Measurements from ENCODE around the gene MPPED2.

The MPPED2 gene

GRCh38 chr11:30458541-30458940 is 127.6 kb downstream of the MPPED2 start:
- TF ChIP-seq, protein P1, sequence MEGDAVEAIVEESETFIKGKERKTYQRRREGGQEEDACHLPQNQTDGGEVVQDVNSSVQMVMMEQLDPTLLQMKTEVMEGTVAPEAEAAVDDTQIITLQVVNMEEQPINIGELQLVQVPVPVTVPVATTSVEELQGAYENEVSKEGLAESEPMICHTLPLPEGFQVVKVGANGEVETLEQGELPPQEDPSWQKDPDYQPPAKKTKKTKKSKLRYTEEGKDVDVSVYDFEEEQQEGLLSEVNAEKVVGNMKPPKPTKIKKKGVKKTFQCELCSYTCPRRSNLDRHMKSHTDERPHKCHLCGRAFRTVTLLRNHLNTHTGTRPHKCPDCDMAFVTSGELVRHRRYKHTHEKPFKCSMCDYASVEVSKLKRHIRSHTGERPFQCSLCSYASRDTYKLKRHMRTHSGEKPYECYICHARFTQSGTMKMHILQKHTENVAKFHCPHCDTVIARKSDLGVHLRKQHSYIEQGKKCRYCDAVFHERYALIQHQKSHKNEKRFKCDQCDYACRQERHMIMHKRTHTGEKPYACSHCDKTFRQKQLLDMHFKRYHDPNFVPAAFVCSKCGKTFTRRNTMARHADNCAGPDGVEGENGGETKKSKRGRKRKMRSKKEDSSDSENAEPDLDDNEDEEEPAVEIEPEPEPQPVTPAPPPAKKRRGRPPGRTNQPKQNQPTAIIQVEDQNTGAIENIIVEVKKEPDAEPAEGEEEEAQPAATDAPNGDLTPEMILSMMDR (IDR thresholded peaks at IDR 0.05), result no peak
- H3K27ac ChIP-seq, result no peak overlapping the region
- no peak overlapping the region for H3K4me3 ChIP-seq
- no peak for DNase-seq (ENCODE audit: low spot score)

- Histone ChIP-seq H3K4me3 (no peak overlapping the region), H3K27ac (peak overlapping the region in 1 of 2 donors; percentile 47)
- TF ChIP-seq, protein P1 (IDR thresholded peaks at IDR 0.05), result no peak
- no peak for DNase-seq (ENCODE audit: low spot score)
Observed at GRCh38 chr11:30457087-30457486, 129.1 kb downstream of the MPPED2 start.

GRCh38 chr11:30455025-30455424 is 131.1 kb downstream of the MPPED2 start:
- Histone ChIP-seq H3K27ac (no peak overlapping the region), H3K4me3 (no peak overlapping the region)
- TF ChIP-seq, protein P1 (IDR thresholded peaks at IDR 0.05), result no peak
- no peak for DNase-seq (ENCODE audit: low spot score)

GRCh38 chr11:30454541-30454940 is 131.6 kb downstream of the MPPED2 start:
- Histone ChIP-seq H3K4me3 (no peak overlapping the region), H3K27ac (no peak overlapping the region)
- TF ChIP-seq, protein P1 (IDR thresholded peaks at IDR 0.05), result no peak
- no peak for DNase-seq (ENCODE audit: low spot score)

GRCh38 chr11:30454111-30454510 is 132.0 kb downstream of the MPPED2 start:
- DNase-seq (ENCODE audit: low spot score), result no peak
- TF ChIP-seq, protein P1 (IDR thresholded peaks at IDR 0.05), result no peak
- Histone ChIP-seq H3K27ac (no peak overlapping the region), H3K4me3 (no peak overlapping the region)

DNA sequence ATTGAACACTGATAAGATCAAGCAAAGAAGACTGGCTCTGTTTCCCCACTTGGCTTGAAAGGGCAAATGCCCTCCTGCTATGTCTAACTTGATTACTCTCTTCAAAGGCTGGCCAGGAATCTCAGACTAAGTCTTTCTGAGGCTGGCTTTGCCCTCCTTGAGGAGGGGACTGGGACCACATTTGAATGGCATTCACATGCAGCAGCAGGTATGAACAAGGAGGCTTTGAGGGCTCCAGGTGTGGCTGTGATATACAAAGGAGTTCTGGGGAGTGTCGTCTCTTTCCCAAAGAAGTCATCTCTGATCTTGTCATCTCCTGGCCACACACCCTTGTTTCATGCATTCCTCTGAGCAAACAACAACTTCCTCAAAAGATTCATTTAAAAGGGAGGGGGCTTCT is 132.4 kb downstream of the MPPED2 start:
- Histone ChIP-seq H3K4me3 (no peak overlapping the region), H3K27ac (no peak overlapping the region)
- no peak for DNase-seq (ENCODE audit: low spot score)
- TF ChIP-seq, protein P1 (IDR thresholded peaks at IDR 0.05), result no peak

GRCh38 chr11:30452842-30453241 is 133.3 kb downstream of the MPPED2 start:
- Histone ChIP-seq H3K4me3 (no peak overlapping the region), H3K27ac (no peak overlapping the region)
- TF ChIP-seq, protein P1 (IDR thresholded peaks at IDR 0.05), result no peak
- DNase-seq (ENCODE audit: low spot score), result no peak

Data from coronary artery (tissue), 2 donors.